Eye (tissue), 1 donor: ENCODE measurements around the gene ACSS1.
A peak's percentile ranks its signal among the peaks of the same experiment; 100 is the strongest.

Source experiments
- DNase-seq: peaks from one replicate; pipeline ENCODE4 v3.0.0-alpha.2; 2015

Gene ACSS1

GRCh38 chr20:25077610-25078169 is 19.8 kb upstream of the ACSS1 start:
- DNase-seq = peak; percentile 52

- peak; percentile 45 for DNase-seq
These were observed 19.0 kb upstream of the ACSS1 start for GRCh38 chr20:25076731-25077609.

GRCh38 chr20:25076201-25076600 is 18.3 kb upstream of the ACSS1 start:
- no peak for DNase-seq

- DNase-seq = no peak
These were observed 15.6 kb upstream of the ACSS1 start for GRCh38 chr20:25073544-25073943.

GRCh38 chr20:25072226-25072811 is 14.4 kb upstream of the ACSS1 start:
- no peak for DNase-seq

- DNase-seq = peak; percentile 44
These were observed 13.8 kb upstream of the ACSS1 start for GRCh38 chr20:25071734-25072133.

- DNase-seq = no peak
These were observed 13.0 kb upstream of the ACSS1 start for GRCh38 chr20:25070821-25071473.

GRCh38 chr20:25067102-25067987 is 9.4 kb upstream of the ACSS1 start:
- DNase-seq = no peak

- DNase-seq = peak; percentile 36
These were observed 8.4 kb upstream of the ACSS1 start for GRCh38 chr20:25066386-25066785.

- DNase-seq = peak; percentile 94
These were observed 7.8 kb upstream of the ACSS1 start for GRCh38 chr20:25065625-25066338.

- peak; percentile 32 for DNase-seq
These were observed 7.2 kb upstream of the ACSS1 start for GRCh38 chr20:25065072-25065624.

- peak; percentile 40 for DNase-seq
These were observed 6.7 kb upstream of the ACSS1 start for GRCh38 chr20:25064561-25065071.

- no peak for DNase-seq
These were observed 6.0 kb upstream of the ACSS1 start for GRCh38 chr20:25063981-25064380.

- DNase-seq = no peak
These were observed 5.6 kb upstream of the ACSS1 start for GRCh38 chr20:25063546-25063945.

- no peak for DNase-seq
These were observed 4.9 kb upstream of the ACSS1 start for GRCh38 chr20:25062841-25063240.

- DNase-seq = no peak
These were observed 4.0 kb upstream of the ACSS1 start for GRCh38 chr20:25061821-25062530.

- no peak for DNase-seq
These were observed 3.3 kb upstream of the ACSS1 start for GRCh38 chr20:25061103-25061799.

GRCh38 chr20:25059866-25060465 is 2.0 kb upstream of the ACSS1 start:
- no peak for DNase-seq
